HepG2 (cell line): ENCODE measurements around the gene GNRH2. TPM values are rescaled to one million over a fixed set of nuclear protein-coding genes. Genes with fewer than 3 reads are reported as not detected.

Experiments
- ATAC-seq: fragments of 200-7000 bp; cut with Tn5 transposase; 3 replicates; pipeline ENCODE4 v1.9.1; 2020; ENCODE audit warnings: mild to moderate bottlenecking, moderate library complexity
- BruUV-seq: library from RNA; stranded (reverse); fragments of 400-500 nt; replicated peaks from 2 replicates; lab custom pipeline; 2021; lab: Mats Ljungman, UMichigan
- CTCF ChIA-PET: fragments of 300-600 bp; formaldehyde crosslinking; extraction: SDS; loops from one replicate; lab custom pipeline; 2021; ENCODE audit warnings: low total read pairs, inconsistent platforms, low intra/inter-chr PET ratio; lab: Yijun Ruan, JAX
- POLR2A ChIA-PET: fragments of 350-600 bp; sonication (Branson Sonifier 250); formaldehyde crosslinking; loops from one replicate; lab custom pipeline; 2020; ENCODE audit warnings: antibody characterized with exemption, inconsistent platforms; lab: Yijun Ruan, JAX
- DNase-seq: peaks from one replicate; pipeline ENCODE4 v3.0.0-alpha.2; 2015; ENCODE audit warnings: low spot score
- FAIRE-seq: peaks from 3 replicates; lab custom pipeline; 2011; peaks lifted over from hg19 to GRCh38; lab: Jason Lieb, UNC
- H2AFZ ChIP-seq: one replicate; pipeline ENCODE4 v1.6.1; 2011; ENCODE audit warnings: low read length, inconsistent platforms
- H3K27ac ChIP-seq: fragments of 300-600 bp; 3 replicates; pipeline ENCODE4 v1.8.0; 2011; ENCODE audit warnings: mixed run types, mild to moderate bottlenecking, mixed read lengths, low read length, inconsistent platforms; ENCODE audit not compliant: insufficient read depth; ENCODE audit errors: extremely low read length
- H3K27me3 ChIP-seq, 2 experiments: fragments of 200-600 bp in 1 of 2; 2 replicates in 1 of 2; 3 replicates in 1 of 2; pipeline versions ENCODE4 v1.6.0 to v1.8.0; 2011; ENCODE audit warnings: low read length in 2 of 2, mild to moderate bottlenecking in 2 of 2, moderate library complexity in 2 of 2, inconsistent platforms in 1 of 2; ENCODE audit not compliant: insufficient read depth in 2 of 2, control insufficient read depth in 1 of 2
- H3K36me3 ChIP-seq, 2 experiments: fragments of 200-600 bp in 1 of 2; replicated peaks in 1 of 2; 2 replicates in 1 of 2; 3 replicates in 1 of 2; pipeline versions ENCODE4 v1.5.1 to v1.8.0; 2011; ENCODE audit warnings: low read length in 2 of 2, inconsistent platforms in 1 of 2; ENCODE audit not compliant: insufficient read depth in 2 of 2, control insufficient read depth in 1 of 2
- H3K4me1 ChIP-seq: 2 replicates; pipeline ENCODE4 v1.5.1; 2012; ENCODE audit warnings: low read length, inconsistent platforms; ENCODE audit not compliant: insufficient read depth
- H3K4me2 ChIP-seq: 2 replicates; pipeline ENCODE4 v1.6.0; 2011; ENCODE audit warnings: low read depth, low read length, inconsistent platforms
- H3K4me3 ChIP-seq, 3 experiments: fragments of 200-600 bp in 1 of 3; sonication (generic), shearing (Covaris generic) in 1 of 3; replicated peaks in 1 of 3; 2 replicates each; pipeline ENCODE4 v1.5.1; 2011 to 2016; ENCODE audit warnings: low read length in 3 of 3, inconsistent platforms in 2 of 3, low read depth in 2 of 3, mild to moderate bottlenecking in 2 of 3, control low read depth in 1 of 3, mixed read lengths in 1 of 3; ENCODE audit not compliant: insufficient read depth in 1 of 3
- H3K79me2 ChIP-seq: one replicate; pipeline ENCODE4 v1.6.1; 2011; ENCODE audit warnings: low read length, inconsistent platforms; ENCODE audit not compliant: insufficient read depth
- H3K9ac ChIP-seq: 2 replicates; pipeline ENCODE4 v1.6.0; 2011; ENCODE audit warnings: mild to moderate bottlenecking, low read depth, low read length, inconsistent platforms; ENCODE audit not compliant: insufficient read depth
- H3K9me3 ChIP-seq: 2 replicates; pipeline ENCODE4 v1.5.1; 2012; ENCODE audit warnings: mild to moderate bottlenecking, low read length
- H4K20me1 ChIP-seq: 2 replicates; pipeline ENCODE4 v1.6.0; 2011; ENCODE audit warnings: inconsistent platforms, mild to moderate bottlenecking, low read length, moderate library complexity; ENCODE audit not compliant: insufficient read depth
- ATRX ChIP-seq: sonication (generic); formaldehyde crosslinking; IDR thresholded peaks from 2 replicates; pipeline ENCODE4 v1.4.0; 2020; ENCODE audit warnings: missing genetic modification reagents, borderline replicate concordance
- ESRRA ChIP-seq: sonication (generic); formaldehyde crosslinking; IDR thresholded peaks from 2 replicates; pipeline ENCODE4 v1.5.1; 2020; ENCODE audit warnings: mild to moderate bottlenecking, low read depth, missing genetic modification reagents
- ZMAT3 ChIP-seq: sonication (generic); formaldehyde crosslinking; conservative IDR thresholded peaks from 2 replicates; pipeline ENCODE4 v1.7.0; 2021; ENCODE audit warnings: missing genetic modification reagents
- ZNF546 ChIP-seq: sonication (generic); formaldehyde crosslinking; conservative IDR thresholded peaks from 2 replicates; pipeline ENCODE4 v1.8.1; 2023; ENCODE audit warnings: mild to moderate bottlenecking, missing genetic modification reagents
- ZNF766 ChIP-seq: sonication (generic); formaldehyde crosslinking; IDR thresholded peaks from 2 replicates; pipeline ENCODE4 v1.5.0; 2020; ENCODE audit warnings: missing genetic modification reagents, borderline replicate concordance
- ZNF891 ChIP-seq: sonication (generic); formaldehyde crosslinking; IDR thresholded peaks from 2 replicates; pipeline ENCODE4 v1.5.0; 2020; ENCODE audit warnings: mild to moderate bottlenecking, missing genetic modification reagents
- ZSCAN12 ChIP-seq: sonication (generic); formaldehyde crosslinking; IDR thresholded peaks from 2 replicates; pipeline ENCODE4 v1.9.0; 2021; ENCODE audit warnings: mild to moderate bottlenecking, missing genetic modification reagents
- WGBS: methylation state at CpG from one replicate; pipeline ENCODE4 v1.1.6; 2017; ENCODE audit warnings: low lambda C conversion rate; 5-methylcytosine and 5-hydroxymethylcytosine counted together
- in situ Hi-C: cut with HindIII; loops from 2 replicates; pipeline ENCODE4 v1.10.0; 2017; ENCODE audit warnings: low pct_unique_long_range_greater_than_20kb; ENCODE audit not compliant: extremely low pct_ligation_motif_present
- intact Hi-C: fragments of 100-400 bp; cut with micrococcal nuclease; formaldehyde crosslinking; loops from one replicate; pipeline ENCODE4 v1.10.0; 2022; ENCODE audit not compliant: unreplicated experiment
- polyA plus RNA-seq, 8 experiments: library from polyadenylated mRNA; depleted of rRNA in 3 of 8; stranded (reverse) in 7 of 8; unstranded in 1 of 8; fragments of >200 nt; fragmentation: Illumina TruSeq in 4 of 8; extraction: Trizol in 4 of 8; gene quantifications; 2 replicates each; pipeline versions ENCODE4 v1.2.1 to v1.2.3, GENCODE V29; 2011 to 2016; ENCODE audit warnings: low read depth in 4 of 8, missing spikeins in 1 of 8, mixed read lengths in 1 of 8; ENCODE audit not compliant: insufficient read depth in 1 of 8
- total RNA-seq, 5 experiments: library from RNA; depleted of rRNA; stranded (reverse); fragments of >200 nt; fragmentation: Illumina TruSeq; extraction: Trizol; gene quantifications; 2 replicates each; pipeline ENCODE4 v1.2.3, GENCODE V29; 2016; ENCODE audit warnings: low read depth in 1 of 5
- TF ChIP-seq, protein P1 (sequence below): sonication (generic); formaldehyde crosslinking; IDR thresholded peaks from 2 replicates; pipeline ENCODE4 v1.8.0; 2022; ENCODE audit warnings: missing genetic modification reagents, mild to moderate bottlenecking, inconsistent platforms, borderline replicate concordance
- TF ChIP-seq, protein P2 (sequence below): IDR thresholded peaks from 2 replicates; pipeline ENCODE4 v1.6.1; 2016; ENCODE audit warnings: control low read depth
- TF ChIP-seq, protein P3 (sequence below): sonication (generic); formaldehyde crosslinking; IDR thresholded peaks from 2 replicates; pipeline ENCODE4 v1.5.1; 2020; ENCODE audit warnings: missing genetic modification reagents, mild to moderate bottlenecking, borderline replicate concordance
- TF ChIP-seq, protein P4 (sequence below): sonication (generic); formaldehyde crosslinking; IDR thresholded peaks from 2 replicates; pipeline ENCODE4 v1.4.0; 2020; ENCODE audit warnings: missing genetic modification reagents, mild to moderate bottlenecking, borderline replicate concordance
- TF ChIP-seq, protein P5 (sequence below), 2 experiments: IDR thresholded peaks; 2 replicates each; pipeline ENCODE4 v1.6.1; 2011 to 2012; ENCODE audit warnings: low read length in 2 of 2, borderline replicate concordance in 1 of 2, low read depth in 1 of 2, mild to moderate bottlenecking in 1 of 2, moderate library complexity in 1 of 2

GNRH2 gene
- total and polyA plus RNA-seq, 2 of the 13 experiments (the other 11 are each of a cell fraction or from before 2014, with no cell fraction given): 0.28 TPM; not detected in 1

DNA sequence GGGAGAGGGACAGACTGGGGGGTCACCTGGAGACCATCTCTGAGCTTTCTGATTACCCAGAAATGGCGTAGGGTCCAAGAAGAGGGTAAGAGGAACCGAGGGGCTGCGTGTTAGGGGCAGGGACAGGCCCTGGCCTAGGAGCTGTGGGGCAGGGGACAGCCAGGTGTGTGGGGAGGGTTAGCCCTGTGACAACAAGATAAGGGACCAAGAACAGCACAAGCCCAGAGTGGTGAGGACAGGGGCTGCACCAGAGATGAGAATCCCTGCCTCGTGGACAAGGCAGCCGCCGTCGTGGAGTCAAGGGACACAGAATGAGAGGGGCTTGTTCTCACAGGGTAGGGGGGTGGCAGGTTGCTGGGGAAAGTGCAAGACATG lies 41.6 kb downstream of the GNRH2 start:
- no peak overlapping the region for H3K9ac ChIP-seq
- no peaks in the 10 kb centered on the region for H3K79me2 ChIP-seq
- ChIA-PET CTCF (no interaction called here), POLR2A (no interaction called here)
- H2AFZ ChIP-seq: no peak overlapping the region
- in situ Hi-C loops (no loop called here), intact Hi-C loops (no loop called here)
- WGBS: 36% methylated on average over 7 of the region's 7 CpGs
- H3K27ac ChIP-seq: no peak overlapping the region
- FAIRE-seq (no peak), DNase-seq (no peak), ATAC-seq (peak; percentile 6)
- no peak overlapping the region for H3K4me2 ChIP-seq
- H4K20me1 ChIP-seq: no peaks in the 10 kb centered on the region
- BruUV-seq: no TSS peak
- peak overlapping the region in 1 of 3 experiments; percentile 3; a peak in 1 of 6 replicates for H3K4me3 ChIP-seq
- H3K36me3 ChIP-seq: no peaks in the 10 kb centered on the region
- peaks cover 41% of the 10 kb centered on the region for H3K4me1 ChIP-seq
- no peaks in the 10 kb centered on the region for H3K9me3 ChIP-seq
- peaks cover 30 to 54% of the 10 kb centered on the region in 2 experiments for H3K27me3 ChIP-seq
- TF ChIP-seq, protein P1, sequence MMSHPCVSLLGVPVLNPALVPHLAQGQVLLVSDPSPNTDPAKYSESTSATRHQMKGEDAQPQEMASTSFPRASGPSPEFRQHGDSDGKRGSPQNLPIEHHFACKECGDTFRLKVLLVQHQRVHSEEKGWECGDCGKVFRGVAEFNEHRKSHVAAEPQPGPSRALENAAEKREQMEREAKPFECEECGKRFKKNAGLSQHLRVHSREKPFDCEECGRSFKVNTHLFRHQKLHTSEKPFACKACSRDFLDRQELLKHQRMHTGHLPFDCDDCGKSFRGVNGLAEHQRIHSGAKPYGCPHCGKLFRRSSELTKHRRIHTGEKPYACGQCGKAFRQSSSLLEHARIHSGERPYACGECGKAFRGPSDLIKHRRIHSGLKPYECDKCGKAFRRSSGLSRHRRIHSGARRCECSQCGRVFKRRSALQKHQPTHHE (CRISPR knock-in tag): no peak
- TF ChIP-seq, protein P2, sequence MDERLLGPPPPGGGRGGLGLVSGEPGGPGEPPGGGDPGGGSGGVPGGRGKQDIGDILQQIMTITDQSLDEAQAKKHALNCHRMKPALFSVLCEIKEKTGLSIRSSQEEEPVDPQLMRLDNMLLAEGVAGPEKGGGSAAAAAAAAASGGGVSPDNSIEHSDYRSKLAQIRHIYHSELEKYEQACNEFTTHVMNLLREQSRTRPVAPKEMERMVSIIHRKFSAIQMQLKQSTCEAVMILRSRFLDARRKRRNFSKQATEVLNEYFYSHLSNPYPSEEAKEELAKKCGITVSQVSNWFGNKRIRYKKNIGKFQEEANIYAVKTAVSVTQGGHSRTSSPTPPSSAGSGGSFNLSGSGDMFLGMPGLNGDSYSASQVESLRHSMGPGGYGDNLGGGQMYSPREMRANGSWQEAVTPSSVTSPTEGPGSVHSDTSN (CRISPR knock-in tag): no peak
- TF ChIP-seq, protein P3, sequence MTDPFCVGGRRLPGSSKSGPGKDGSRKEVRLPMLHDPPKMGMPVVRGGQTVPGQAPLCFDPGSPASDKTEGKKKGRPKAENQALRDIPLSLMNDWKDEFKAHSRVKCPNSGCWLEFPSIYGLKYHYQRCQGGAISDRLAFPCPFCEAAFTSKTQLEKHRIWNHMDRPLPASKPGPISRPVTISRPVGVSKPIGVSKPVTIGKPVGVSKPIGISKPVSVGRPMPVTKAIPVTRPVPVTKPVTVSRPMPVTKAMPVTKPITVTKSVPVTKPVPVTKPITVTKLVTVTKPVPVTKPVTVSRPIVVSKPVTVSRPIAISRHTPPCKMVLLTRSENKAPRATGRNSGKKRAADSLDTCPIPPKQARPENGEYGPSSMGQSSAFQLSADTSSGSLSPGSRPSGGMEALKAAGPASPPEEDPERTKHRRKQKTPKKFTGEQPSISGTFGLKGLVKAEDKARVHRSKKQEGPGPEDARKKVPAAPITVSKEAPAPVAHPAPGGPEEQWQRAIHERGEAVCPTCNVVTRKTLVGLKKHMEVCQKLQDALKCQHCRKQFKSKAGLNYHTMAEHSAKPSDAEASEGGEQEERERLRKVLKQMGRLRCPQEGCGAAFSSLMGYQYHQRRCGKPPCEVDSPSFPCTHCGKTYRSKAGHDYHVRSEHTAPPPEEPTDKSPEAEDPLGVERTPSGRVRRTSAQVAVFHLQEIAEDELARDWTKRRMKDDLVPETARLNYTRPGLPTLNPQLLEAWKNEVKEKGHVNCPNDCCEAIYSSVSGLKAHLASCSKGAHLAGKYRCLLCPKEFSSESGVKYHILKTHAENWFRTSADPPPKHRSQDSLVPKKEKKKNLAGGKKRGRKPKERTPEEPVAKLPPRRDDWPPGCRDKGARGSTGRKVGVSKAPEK (CRISPR knock-in tag): no peak
- TF ChIP-seq, protein P4, sequence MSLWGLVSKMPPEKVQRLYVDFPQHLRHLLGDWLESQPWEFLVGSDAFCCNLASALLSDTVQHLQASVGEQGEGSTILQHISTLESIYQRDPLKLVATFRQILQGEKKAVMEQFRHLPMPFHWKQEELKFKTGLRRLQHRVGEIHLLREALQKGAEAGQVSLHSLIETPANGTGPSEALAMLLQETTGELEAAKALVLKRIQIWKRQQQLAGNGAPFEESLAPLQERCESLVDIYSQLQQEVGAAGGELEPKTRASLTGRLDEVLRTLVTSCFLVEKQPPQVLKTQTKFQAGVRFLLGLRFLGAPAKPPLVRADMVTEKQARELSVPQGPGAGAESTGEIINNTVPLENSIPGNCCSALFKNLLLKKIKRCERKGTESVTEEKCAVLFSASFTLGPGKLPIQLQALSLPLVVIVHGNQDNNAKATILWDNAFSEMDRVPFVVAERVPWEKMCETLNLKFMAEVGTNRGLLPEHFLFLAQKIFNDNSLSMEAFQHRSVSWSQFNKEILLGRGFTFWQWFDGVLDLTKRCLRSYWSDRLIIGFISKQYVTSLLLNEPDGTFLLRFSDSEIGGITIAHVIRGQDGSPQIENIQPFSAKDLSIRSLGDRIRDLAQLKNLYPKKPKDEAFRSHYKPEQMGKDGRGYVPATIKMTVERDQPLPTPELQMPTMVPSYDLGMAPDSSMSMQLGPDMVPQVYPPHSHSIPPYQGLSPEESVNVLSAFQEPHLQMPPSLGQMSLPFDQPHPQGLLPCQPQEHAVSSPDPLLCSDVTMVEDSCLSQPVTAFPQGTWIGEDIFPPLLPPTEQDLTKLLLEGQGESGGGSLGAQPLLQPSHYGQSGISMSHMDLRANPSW: no peak
- TF ChIP-seq ATRX (CRISPR knock-in tag) (no peak), ZNF766 (CRISPR knock-in tag) (no peak), ZSCAN12 (CRISPR knock-in tag) (no peak), ZNF891 (peak; percentile 42; the same call in 1 of the 2 replicates), ZNF546 (CRISPR knock-in tag) (0 out of 2 replicates have a peak, but pooled peaks have one; percentile 69), ZMAT3 (CRISPR knock-in tag) (no peak), ESRRA (CRISPR knock-in tag) (no peak)
- TF ChIP-seq, protein P5, sequence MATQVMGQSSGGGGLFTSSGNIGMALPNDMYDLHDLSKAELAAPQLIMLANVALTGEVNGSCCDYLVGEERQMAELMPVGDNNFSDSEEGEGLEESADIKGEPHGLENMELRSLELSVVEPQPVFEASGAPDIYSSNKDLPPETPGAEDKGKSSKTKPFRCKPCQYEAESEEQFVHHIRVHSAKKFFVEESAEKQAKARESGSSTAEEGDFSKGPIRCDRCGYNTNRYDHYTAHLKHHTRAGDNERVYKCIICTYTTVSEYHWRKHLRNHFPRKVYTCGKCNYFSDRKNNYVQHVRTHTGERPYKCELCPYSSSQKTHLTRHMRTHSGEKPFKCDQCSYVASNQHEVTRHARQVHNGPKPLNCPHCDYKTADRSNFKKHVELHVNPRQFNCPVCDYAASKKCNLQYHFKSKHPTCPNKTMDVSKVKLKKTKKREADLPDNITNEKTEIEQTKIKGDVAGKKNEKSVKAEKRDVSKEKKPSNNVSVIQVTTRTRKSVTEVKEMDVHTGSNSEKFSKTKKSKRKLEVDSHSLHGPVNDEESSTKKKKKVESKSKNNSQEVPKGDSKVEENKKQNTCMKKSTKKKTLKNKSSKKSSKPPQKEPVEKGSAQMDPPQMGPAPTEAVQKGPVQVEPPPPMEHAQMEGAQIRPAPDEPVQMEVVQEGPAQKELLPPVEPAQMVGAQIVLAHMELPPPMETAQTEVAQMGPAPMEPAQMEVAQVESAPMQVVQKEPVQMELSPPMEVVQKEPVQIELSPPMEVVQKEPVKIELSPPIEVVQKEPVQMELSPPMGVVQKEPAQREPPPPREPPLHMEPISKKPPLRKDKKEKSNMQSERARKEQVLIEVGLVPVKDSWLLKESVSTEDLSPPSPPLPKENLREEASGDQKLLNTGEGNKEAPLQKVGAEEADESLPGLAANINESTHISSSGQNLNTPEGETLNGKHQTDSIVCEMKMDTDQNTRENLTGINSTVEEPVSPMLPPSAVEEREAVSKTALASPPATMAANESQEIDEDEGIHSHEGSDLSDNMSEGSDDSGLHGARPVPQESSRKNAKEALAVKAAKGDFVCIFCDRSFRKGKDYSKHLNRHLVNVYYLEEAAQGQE (IDR thresholded peaks at IDR 0.05; ENCODE audit: borderline replicate concordance in 1 of 2, low read depth in 1 of 2, low read length in 2 of 2): no peak
